ENCODE measurements around the gene TIMM23B. TPM values are rescaled to one million over a fixed set of nuclear protein-coding genes. Genes with fewer than 3 reads are reported as not detected.
"Not testable (repeated sequence)": the region's sequence is repeated elsewhere in the genome, so short reads cannot be mapped to it uniquely, and the experiment has no call there.

Gene TIMM23B
- total RNA-seq, 3 donors from 2014 or later = 31.7 to 38.2 (median 32.2) TPM

DNA sequence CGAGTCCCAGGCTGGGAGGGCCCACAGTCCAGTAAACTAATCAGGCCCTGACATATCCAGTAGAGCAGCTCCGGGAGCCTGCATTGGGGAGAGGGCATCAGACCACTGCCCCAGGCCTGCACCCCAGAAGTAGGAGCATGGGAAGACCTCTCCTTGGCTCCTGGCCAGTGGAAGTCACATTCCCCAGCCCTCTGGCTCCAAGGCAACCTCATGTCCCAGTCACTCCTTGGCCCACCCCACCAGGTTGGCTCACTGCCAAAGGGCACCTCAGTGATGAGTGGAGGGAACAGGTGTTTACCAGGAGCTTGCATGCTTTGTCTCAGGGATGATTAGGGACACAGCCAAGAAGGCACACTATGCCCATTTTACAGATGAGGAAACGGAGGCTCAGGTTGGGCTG, 77.4 kb downstream of the TIMM23B start:
- not testable (repeated sequence) for H3K9me3 Mint-ChIP-seq; H3K4me1 Mint-ChIP-seq (ENCODE audit: low read depth); H3K4me3 Mint-ChIP-seq; H3K27me3 Mint-ChIP-seq (ENCODE audit: low read depth); H3K36me3 Mint-ChIP-seq (ENCODE audit: insufficient read depth); ATAC-seq; DNase-seq

DNA sequence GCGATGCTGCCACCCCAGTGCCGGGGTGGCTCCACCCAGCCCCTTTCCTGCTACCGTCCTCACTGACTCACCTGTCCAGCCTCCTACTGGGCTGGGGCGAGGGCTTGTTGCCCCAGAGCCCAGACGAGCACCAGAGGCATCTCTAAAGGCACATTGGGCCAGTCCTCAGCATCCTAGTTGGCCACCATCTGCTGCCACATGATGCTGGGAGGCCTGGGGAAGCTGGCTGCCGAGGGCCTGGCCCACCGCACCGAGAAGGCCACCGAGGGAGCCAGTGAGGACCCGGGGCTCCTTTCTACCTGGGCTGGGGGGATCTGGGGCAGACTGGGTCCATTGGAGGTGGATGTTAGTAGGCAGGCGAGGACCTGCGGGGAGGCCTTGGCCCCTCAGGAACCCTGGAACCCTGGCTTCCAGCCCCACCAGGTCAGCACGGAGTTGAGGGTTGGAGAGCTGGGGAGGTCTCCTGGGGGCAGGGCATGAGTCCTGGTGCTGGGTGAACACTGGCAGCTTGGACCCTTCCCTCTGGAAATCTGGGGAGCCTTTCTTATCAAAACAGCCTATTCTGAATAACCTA, 78.7 kb downstream of the TIMM23B start:
- not testable (repeated sequence) for DNase-seq; H3K36me3 Mint-ChIP-seq (ENCODE audit: insufficient read depth); H3K27me3 Mint-ChIP-seq (ENCODE audit: low read depth); H3K4me1 Mint-ChIP-seq (ENCODE audit: low read depth); H3K4me3 Mint-ChIP-seq; ATAC-seq; H3K9me3 Mint-ChIP-seq

DNA sequence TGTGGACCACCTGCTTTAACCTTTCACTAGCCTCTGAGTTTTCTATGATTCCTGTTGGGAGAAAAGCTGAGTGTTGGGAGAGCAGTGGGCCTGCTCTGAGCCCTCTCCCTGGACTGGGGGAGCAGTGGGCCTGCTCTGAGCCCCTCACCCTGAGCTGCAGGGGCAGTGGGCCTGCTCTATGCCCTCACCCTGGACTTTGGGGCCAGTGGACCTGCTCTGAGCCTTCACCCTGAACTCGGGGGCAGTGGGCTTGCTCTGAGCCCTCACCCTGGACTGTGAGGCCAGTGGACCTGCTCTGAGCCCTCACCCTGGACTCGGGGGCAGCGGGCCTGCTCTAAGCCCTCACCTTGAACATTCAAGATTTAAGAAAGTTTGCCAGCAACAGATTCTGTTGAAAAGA, 79.8 kb downstream of the TIMM23B start:
- Mint-ChIP-seq H3K4me3 (no peak overlapping the region), H3K9me3 (no peaks in the 10 kb centered on the region), H3K4me1 (ENCODE audit: low read depth) (no peaks in the 10 kb centered on the region), H3K27me3 (ENCODE audit: low read depth) (peaks cover 16% of the 10 kb centered on the region), H3K36me3 (ENCODE audit: insufficient read depth) (no peaks in the 10 kb centered on the region)
- DNase-seq (no peak), ATAC-seq (peak in 1 of 2 donors; percentile 10)

Other genes with a start within 250 kb of the TIMM23B start
- under 1 TPM; 0.30 to 0.43 (median 0.37) TPM for gene OGDHL, start 179.7 kb upstream of the TIMM23B start, total RNA-seq
- 10 to 100 TPM; 28.2 to 29.7 (median 29.1) TPM for gene PARG, start within 50 bp of the TIMM23B start, total RNA-seq
- gene AGAP6, start 46.4 kb downstream of the TIMM23B start, total RNA-seq = 10 to 100 TPM; 16.5 to 19.9 (median 17.8) TPM
- 10 to 100 TPM; 21.3 to 27.9 (median 26.3) TPM for gene WASHC2A, start 125.9 kb downstream of the TIMM23B start, total RNA-seq

All from activated T-cell treated with anti-CD3 and anti-CD28 coated beads, Interleukin-2, amount 50 U/mL, for 4 hours (primary cell).